H1 (cell line): ENCODE data around the gene DPY30. TPM values are rescaled to one million over a fixed set of nuclear protein-coding genes. Genes with fewer than 3 reads are reported as not detected.

ENCODE experiments used
- CTCF ChIA-PET: fragments of 300-600 bp; sonication (Branson Sonifier 250); formaldehyde crosslinking; loops from one replicate; lab custom pipeline; 2021; ENCODE audit not compliant: partially characterized antibody; lab: Charles Lee
- POLR2A ChIA-PET: fragments of 300-600 bp; sonication (Branson Sonifier 250); formaldehyde crosslinking; loops from one replicate; lab custom pipeline; 2021; ENCODE audit warnings: inconsistent platforms; ENCODE audit not compliant: partially characterized antibody; lab: Charles Lee
- DNase-seq, 2 experiments: peaks; one replicate each; pipeline versions ENCODE4 v3.0.0 to v3.0.0-alpha.2; 2010 to 2022; ENCODE audit warnings: low spot score in 2 of 2, low read depth in 1 of 2, mixed read lengths in 1 of 2
- FAIRE-seq: peaks from 2 replicates; lab custom pipeline; 2011; peaks lifted over from hg19 to GRCh38; lab: Jason Lieb, UNC
- H2AFZ ChIP-seq: 2 replicates; pipeline ENCODE4 v1.8.1; 2012; ENCODE audit warnings: low read length, inconsistent platforms
- H2AK5ac ChIP-seq: 2 replicates; pipeline ENCODE4 v1.6.1; 2013; ENCODE audit warnings: low read depth, low read length
- H2BK120ac ChIP-seq: replicated peaks from 2 replicates; pipeline ENCODE3; 2013; ENCODE audit warnings: low read depth, low read length, inconsistent platforms
- H2BK12ac ChIP-seq: 2 replicates; pipeline ENCODE4 v1.6.1; 2013; ENCODE audit warnings: low read depth, low read length
- H2BK15ac ChIP-seq: 2 replicates; pipeline ENCODE4 v1.6.1; 2013; ENCODE audit warnings: low read length
- H2BK20ac ChIP-seq: 2 replicates; pipeline ENCODE4 v1.6.1; 2013; ENCODE audit warnings: low read length
- H2BK5ac ChIP-seq: 2 replicates; pipeline ENCODE4 v1.6.1; 2013; ENCODE audit warnings: low read depth, low read length
- H3K14ac ChIP-seq: 2 replicates; pipeline ENCODE4 v1.6.1; 2013; ENCODE audit warnings: inconsistent platforms; ENCODE audit not compliant: insufficient read length
- H3K18ac ChIP-seq: 2 replicates; pipeline ENCODE4 v1.6.1; 2013; ENCODE audit warnings: low read length; ENCODE audit errors: extremely low read depth
- H3K23ac ChIP-seq: 2 replicates; pipeline ENCODE4 v1.6.1; 2013; ENCODE audit warnings: inconsistent platforms; ENCODE audit not compliant: insufficient read length
- H3K23me2 ChIP-seq: 2 replicates; pipeline ENCODE4 v1.6.1; 2013; ENCODE audit warnings: low read depth, low read length
- H3K27ac ChIP-seq: 2 replicates; pipeline ENCODE4 v1.6.1; 2011; ENCODE audit warnings: low read depth, low read length, inconsistent platforms
- H3K27me3 ChIP-seq, 4 experiments: replicated peaks in 1 of 4; 1 replicate in 1 of 4; 2 replicates in 3 of 4; pipeline versions ENCODE4 v1.6.1 to v1.8.1; 2011 to 2013; ENCODE audit warnings: low read length in 3 of 4, mild to moderate bottlenecking in 3 of 4, inconsistent platforms in 2 of 4, mixed read lengths in 2 of 4, moderate library complexity in 1 of 4; ENCODE audit not compliant: control insufficient read depth in 3 of 4, insufficient read depth in 3 of 4; ENCODE audit errors: extremely low read depth in 1 of 4
- H3K36me3 ChIP-seq, 4 experiments: 2 replicates each; pipeline versions ENCODE4 v1.6.1 to v1.8.1; 2011 to 2013; ENCODE audit warnings: mild to moderate bottlenecking in 4 of 4, low read length in 3 of 4, moderate library complexity in 2 of 4, control low read depth in 1 of 4, inconsistent platforms in 1 of 4; ENCODE audit not compliant: insufficient read depth in 4 of 4, control insufficient read depth in 2 of 4
- H3K4ac ChIP-seq: replicated peaks from 2 replicates; pipeline ENCODE3; 2013; ENCODE audit warnings: low read length, low read depth, mixed read lengths, inconsistent platforms; ENCODE audit not compliant: insufficient read length
- H3K4me1 ChIP-seq, 4 experiments: replicated peaks in 1 of 4; 1 replicate in 1 of 4; 2 replicates in 3 of 4; pipeline versions ENCODE4 v1.6.1 to v1.8.1; 2011 to 2013; ENCODE audit warnings: low read length in 3 of 4, inconsistent platforms in 2 of 4, mixed read lengths in 1 of 4; ENCODE audit not compliant: insufficient read depth in 4 of 4, control insufficient read depth in 3 of 4
- H3K4me2 ChIP-seq, 2 experiments: 2 replicates each; pipeline versions ENCODE4 v1.6.1 to v1.8.1; 2011 to 2013; ENCODE audit warnings: low read depth in 2 of 2, low read length in 2 of 2, control low read depth in 1 of 2, inconsistent platforms in 1 of 2, mild to moderate bottlenecking in 1 of 2; ENCODE audit not compliant: insufficient read depth in 1 of 2
- H3K4me3 ChIP-seq, 4 experiments: fragments of 200-600, 300-600 bp in 1 of 4; sonication (generic), shearing (Covaris generic), sonication (Bioruptor Twin) in 1 of 4; 2 replicates each; pipeline versions ENCODE4 v1.5.1 to v1.8.1; 2011 to 2016; ENCODE audit warnings: low read length in 4 of 4, low read depth in 3 of 4, control low read depth in 2 of 4, inconsistent platforms in 2 of 4, mild to moderate bottlenecking in 2 of 4, mixed read lengths in 1 of 4, moderate library complexity in 1 of 4; ENCODE audit not compliant: insufficient read depth in 2 of 4; ENCODE audit errors: extremely low read depth in 1 of 4
- H3K56ac ChIP-seq: replicated peaks from 2 replicates; pipeline ENCODE3; 2013; ENCODE audit warnings: low read depth, mild to moderate bottlenecking, mixed read lengths, low read length, inconsistent platforms; ENCODE audit not compliant: insufficient read length
- H3K79me1 ChIP-seq: 2 replicates; pipeline ENCODE4 v1.6.1; 2013; ENCODE audit warnings: low read depth, low read length, control low read depth
- H3K79me2 ChIP-seq, 2 experiments: 2 replicates each; pipeline versions ENCODE4 v1.6.1 to v1.8.1; 2012 to 2013; ENCODE audit warnings: low read length in 2 of 2, mild to moderate bottlenecking in 2 of 2, inconsistent platforms in 1 of 2; ENCODE audit not compliant: insufficient read depth in 2 of 2, control insufficient read depth in 1 of 2
- H3K9ac ChIP-seq, 4 experiments: replicated peaks in 1 of 4; 1 replicate in 1 of 4; 2 replicates in 3 of 4; pipeline versions ENCODE4 v1.6.1 to v1.8.1; 2011 to 2013; ENCODE audit warnings: low read depth in 3 of 4, low read length in 3 of 4, control low read depth in 2 of 4, mild to moderate bottlenecking in 2 of 4, moderate library complexity in 2 of 4, inconsistent platforms in 1 of 4; ENCODE audit errors: extremely low read depth in 1 of 4
- H3K9me3 ChIP-seq, 2 experiments: 2 replicates each; pipeline versions ENCODE4 v1.6.1 to v1.8.1; 2012 to 2013; ENCODE audit warnings: mild to moderate bottlenecking in 2 of 2, moderate library complexity in 2 of 2, control low read depth in 1 of 2, inconsistent platforms in 1 of 2, low read depth in 1 of 2, low read length in 1 of 2, mixed read lengths in 1 of 2; ENCODE audit not compliant: insufficient read depth in 2 of 2
- H4K20me1 ChIP-seq, 2 experiments: replicated peaks in 1 of 2; 2 replicates each; pipeline versions ENCODE3 to v1.8.1; 2011 to 2013; ENCODE audit warnings: inconsistent platforms in 2 of 2, low read length in 2 of 2, mild to moderate bottlenecking in 1 of 2; ENCODE audit not compliant: insufficient read depth in 2 of 2, control insufficient read depth in 1 of 2
- H4K5ac ChIP-seq: 2 replicates; pipeline ENCODE4 v1.6.1; 2013; ENCODE audit warnings: low read length, low read depth, mixed read lengths, inconsistent platforms; ENCODE audit not compliant: insufficient read length
- H4K8ac ChIP-seq: 2 replicates; pipeline ENCODE4 v1.8.0; 2013; ENCODE audit warnings: mild to moderate bottlenecking, moderate library complexity, low read length, inconsistent platforms; ENCODE audit not compliant: insufficient read depth; ENCODE audit errors: extremely low read depth
- H4K91ac ChIP-seq: replicated peaks from 2 replicates; pipeline ENCODE3; 2013; ENCODE audit warnings: low read length, mixed read lengths, inconsistent platforms; ENCODE audit not compliant: insufficient read length
- BRCA1 ChIP-seq: IDR thresholded peaks from 2 replicates; pipeline ENCODE4 v1.6.1; 2012; ENCODE audit warnings: low read depth, low read length, improper control_type of control experiment
- FOSL1 ChIP-seq: IDR thresholded peaks from 2 replicates; pipeline ENCODE4 v1.6.1; 2011; ENCODE audit warnings: mild to moderate bottlenecking, low read depth, low read length, moderate library complexity; ENCODE audit not compliant: insufficient read depth
- GTF2F1 ChIP-seq: IDR thresholded peaks from 2 replicates; pipeline ENCODE4 v1.6.1; 2012; ENCODE audit warnings: low read depth, low read length, improper control_type of control experiment, borderline replicate concordance
- HDAC6 ChIP-seq: IDR thresholded peaks from one replicate; pipeline ENCODE4 v1.7.1; 2012; ENCODE audit warnings: low read depth, mild to moderate bottlenecking, inconsistent platforms, low read length, moderate library complexity
- JUN ChIP-seq: IDR thresholded peaks from 2 replicates; pipeline ENCODE4 v1.6.1; 2011; ENCODE audit warnings: low read depth, mild to moderate bottlenecking, improper control_type of control experiment, low read length
- MAFK ChIP-seq: IDR thresholded peaks from 2 replicates; pipeline ENCODE4 v1.6.1; 2012; ENCODE audit warnings: low read depth, mild to moderate bottlenecking, improper control_type of control experiment, low read length
- NANOG ChIP-seq: IDR thresholded peaks from 2 replicates; pipeline ENCODE4 v1.6.1; 2011; ENCODE audit warnings: low read length, low read depth, mild to moderate bottlenecking, inconsistent platforms; ENCODE audit not compliant: insufficient read depth, poor library complexity, severe bottlenecking
- NRF1 ChIP-seq: IDR thresholded peaks from 2 replicates; pipeline ENCODE4 v1.6.1; 2011; ENCODE audit warnings: mild to moderate bottlenecking, low read depth, low read length, improper control_type of control experiment
- RBBP5 ChIP-seq: IDR thresholded peaks from 2 replicates; pipeline ENCODE4 v1.7.1; 2012; ENCODE audit warnings: low read depth, mild to moderate bottlenecking, inconsistent platforms, low read length, moderate library complexity, borderline replicate concordance
- SAP30 ChIP-seq: fragments of 300-600 bp; sonication (generic); IDR thresholded peaks from 2 replicates; pipeline ENCODE4 v1.7.1; 2012; ENCODE audit warnings: low read length, moderate library complexity, mild to moderate bottlenecking, inconsistent platforms; ENCODE audit not compliant: insufficient read depth, insufficient replicate concordance
- SP1 ChIP-seq: IDR thresholded peaks from 2 replicates; pipeline ENCODE4 v1.6.1; 2011; ENCODE audit warnings: low read depth, low read length
- SP2 ChIP-seq: IDR thresholded peaks from 2 replicates; pipeline ENCODE4 v1.6.1; 2012; ENCODE audit warnings: mild to moderate bottlenecking, low read length, inconsistent platforms
- SUZ12 ChIP-seq: fragments of 200-600 bp; sonication (generic); IDR thresholded peaks from 2 replicates; pipeline ENCODE4 v1.6.1; 2012; ENCODE audit warnings: mild to moderate bottlenecking, inconsistent platforms, low read length, moderate library complexity, mixed read lengths
- TBP ChIP-seq: IDR thresholded peaks from 2 replicates; pipeline ENCODE4 v1.6.1; 2011; ENCODE audit warnings: low read depth, low read length, improper control_type of control experiment
- ZNF274 ChIP-seq: IDR thresholded peaks from 2 replicates; pipeline ENCODE4 v1.7.0; 2012; ENCODE audit warnings: low read length, borderline replicate concordance; ENCODE audit errors: extremely low read depth
- WGBS, 2 experiments: shearing (Covaris generic) in 1 of 2; methylation state at CpG; one replicate each; pipeline versions ENCODE4 v1.1.6 to v1.1.7; 2013 to 2015; ENCODE audit warnings: low lambda C conversion rate in 2 of 2, mixed read lengths in 2 of 2, inconsistent platforms in 1 of 2, low coverage in 1 of 2, missing lambda C conversion rate in 1 of 2; ENCODE audit not compliant: insufficient replicate concordance in 2 of 2, insufficient coverage in 1 of 2, insufficient read length in 1 of 2; ENCODE audit errors: extremely low coverage in 1 of 2, missing lambda C conversion rate in 1 of 2; 5-methylcytosine and 5-hydroxymethylcytosine counted together
- polyA plus RNA-seq, 7 experiments: library from polyadenylated mRNA; depleted of rRNA in 3 of 7; stranded (reverse) in 5 of 7; unstranded in 2 of 7; fragments of >200 nt in 5 of 7; fragments of 200-250 nt in 2 of 7; gene quantifications; 1 replicate in 5 of 7; 2 replicates in 1 of 7; 4 replicates in 1 of 7; pipeline versions ENCODE4 v1.2.1 to v1.2.3, GENCODE V29; 2011 to 2013; ENCODE audit warnings: missing spikeins in 2 of 7, mixed read lengths in 2 of 7
- total RNA-seq: library from RNA; stranded (reverse); fragmentation: NEBNext Ultra II Directional; extraction: Animal tissue kit (Norgen Biotek cat#: 25700); gene quantifications from 2 replicates; pipeline ENCODE4 v1.2.1, GENCODE V29; 2021

Gene DPY30
- total and polyA plus RNA-seq, 2 of the 8 experiments (the other 6 are each of a cell fraction or from before 2014, with no cell fraction given), result 139 to 157 TPM

DNA sequence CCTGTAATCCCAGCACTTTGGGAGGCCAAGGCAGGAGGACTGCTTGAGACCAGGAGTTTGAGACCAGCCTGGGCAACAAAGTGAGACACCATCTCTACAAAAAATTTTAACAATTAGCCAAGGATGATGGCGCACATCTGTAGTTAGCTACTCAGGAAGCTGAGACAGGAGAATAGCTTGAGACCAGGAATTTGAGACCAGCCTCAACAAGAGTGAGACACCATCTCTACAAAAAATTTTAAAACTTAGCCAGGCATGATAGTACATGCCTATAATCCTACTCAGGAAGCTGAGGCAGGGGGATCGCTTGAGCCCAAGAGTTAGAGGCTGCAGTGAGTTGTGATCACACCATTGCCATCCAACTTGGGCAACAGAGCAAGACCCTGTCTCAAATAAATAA is 35.8 kb downstream of the DPY30 start:
- Histone ChIP-seq H3K56ac (no peak overlapping the region), H2BK15ac (no peak overlapping the region), H4K5ac (no peak overlapping the region), H2BK5ac (no peak overlapping the region), H3K27me3 (no peaks in the 10 kb centered on the region), H3K79me2 (peaks cover 8 to 92% of the 10 kb centered on the region in 2 experiments), H3K9ac (no peak overlapping the region), H3K18ac (no peak overlapping the region), H2BK120ac (no peak overlapping the region), H3K23me2 (no peaks in the 10 kb centered on the region), H3K23ac (no peak overlapping the region), H4K20me1 (peaks cover 7 to 11% of the 10 kb centered on the region in 2 experiments), H3K4me3 (no peak overlapping the region), H3K14ac (no peak overlapping the region), H4K91ac (no peak overlapping the region), H3K79me1 (peaks cover 5% of the 10 kb centered on the region), H3K4me2 (no peak overlapping the region), H2BK20ac (no peak overlapping the region), H3K36me3 (no peaks in the 10 kb centered on the region), H3K9me3 (no peaks in the 10 kb centered on the region), H3K4ac (no peak overlapping the region), H4K8ac (no peak overlapping the region), H2AK5ac (no peak overlapping the region), H2BK12ac (no peak overlapping the region), H2AFZ (no peak overlapping the region), H3K27ac (no peak overlapping the region), H3K4me1 (peaks cover 0 to 4% (median 0%) of the 10 kb centered on the region in 4 experiments; a peak in 2 of 7 replicates)
- WGBS, 2 experiments, result 100% methylated on average over 2 of the region's 2 CpGs; no CpG with 5 or more reads in 1 of the 2 experiments
- ChIA-PET POLR2A (interaction anchor here (0.7 to 1.4 kb wide), 3 partner anchors 9 to 20 kb away, joined by 3 to 6 read pairs (median 3); no protein-coding TSS in a partner anchor), CTCF (interaction anchor here (0.8 kb wide), 1 partner anchor 51 kb away, joined by 6 read pairs; no protein-coding TSS in a partner anchor)
- FAIRE-seq, result no peak
- DNase-seq, result no peak
- TF ChIP-seq SP2 (no peak), BRCA1 (no peak), NANOG (no peak), JUN (no peak), MAFK (no peak), RBBP5 (no peak), TBP (no peak), SP1 (no peak), GTF2F1 (no peak), FOSL1 (no peak), SUZ12 (no peak), SAP30 (no peak), HDAC6 (no peak), NRF1 (no peak), ZNF274 (no peak)
